CMK (cell line): Measurements from ENCODE around the gene PPP2R2D.

Source experiments
- DNase-seq: peaks from one replicate; pipeline ENCODE4 v3.0.0-alpha.2; 2010; ENCODE audit warnings: low read depth

Gene PPP2R2D

GRCh38 chr10:131998845-131999681 lies 98.3 kb downstream of the PPP2R2D start:
- no peak for DNase-seq

- DNase-seq: no peak
These were observed 100.6 kb downstream of the PPP2R2D start for GRCh38 chr10:132001238-132001972.

DNA sequence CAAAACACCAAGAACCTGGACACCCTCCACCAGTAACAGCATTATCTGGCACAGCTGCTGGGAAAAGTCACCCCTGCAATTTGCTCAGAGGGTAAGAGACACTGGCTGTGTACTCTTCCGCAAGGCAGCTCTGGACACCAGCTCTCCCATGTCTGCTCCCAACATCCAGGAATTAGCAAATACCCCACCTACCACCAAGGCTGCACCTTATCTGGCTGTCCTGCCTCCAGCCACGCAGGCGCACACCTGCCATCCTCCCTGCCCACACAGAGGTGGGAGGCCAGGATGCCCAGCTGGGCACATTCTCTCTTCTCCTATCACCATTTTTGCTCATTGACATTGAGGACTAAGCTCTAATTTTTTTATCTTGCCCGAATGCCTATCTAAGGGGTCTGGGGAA lies 101.2 kb downstream of the PPP2R2D start:
- DNase-seq: no peak

- no peak for DNase-seq
These were observed 102.6 kb downstream of the PPP2R2D start for GRCh38 chr10:132003282-132003924.

DNA sequence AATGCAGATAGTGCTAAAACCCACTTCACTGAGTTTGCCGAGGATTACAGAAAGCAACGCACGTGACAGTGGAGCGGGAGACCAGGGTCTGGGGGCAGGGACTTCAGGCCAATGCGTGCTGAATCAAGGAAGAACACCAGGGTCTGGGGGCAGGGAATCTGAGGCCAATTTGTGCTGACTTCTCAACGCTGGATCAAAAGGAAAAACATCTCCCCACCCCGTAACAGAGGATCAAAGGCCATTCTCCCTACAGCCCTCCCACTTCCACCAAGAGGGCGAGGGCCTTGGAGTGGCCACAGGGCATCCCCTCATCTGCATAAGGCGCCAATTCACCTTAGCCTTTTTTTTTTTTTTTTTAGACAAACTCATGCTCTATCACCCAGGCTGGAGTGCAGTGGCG lies 103.2 kb downstream of the PPP2R2D start:
- DNase-seq: no peak

GRCh38 chr10:132005147-132005546 lies 104.3 kb downstream of the PPP2R2D start:
- no peak for DNase-seq

GRCh38 chr10:132006966-132007365 lies 106.2 kb downstream of the PPP2R2D start:
- no peak for DNase-seq

GRCh38 chr10:132007681-132008080 lies 106.9 kb downstream of the PPP2R2D start:
- DNase-seq: no peak
